Calu3 (cell line): ENCODE data around the gene CPEB4. TPM values are rescaled to one million over a fixed set of nuclear protein-coding genes. Genes with fewer than 3 reads are reported as not detected.

Experiments used
- BruUV-seq: library from RNA; stranded (reverse); fragments of 400-500 nt; replicated peaks from 2 replicates; lab custom pipeline; 2021; lab: Mats Ljungman, UMichigan
- CTCF ChIA-PET: fragments of 300-600 bp; sonication (Branson Sonifier 250); formaldehyde crosslinking; loops from one replicate; lab custom pipeline; 2022; ENCODE audit warnings: antibody characterized with exemption; lab: Charles Lee
- DNase-seq: peaks from one replicate; pipeline ENCODE4 v3.0.0; 2022
- H3K27ac Mint-ChIP-seq: one replicate; pipeline ENCODE4 v1.8.0; 2022; ENCODE audit warnings: mixed read lengths; ENCODE audit not compliant: unreplicated experiment
- H3K27me3 Mint-ChIP-seq: one replicate; pipeline ENCODE4 v1.8.0; 2022; ENCODE audit warnings: mixed read lengths; ENCODE audit not compliant: unreplicated experiment
- H3K36me3 Mint-ChIP-seq: one replicate; pipeline ENCODE4 v1.8.0; 2022; ENCODE audit warnings: mild to moderate bottlenecking, moderate library complexity, mixed read lengths; ENCODE audit not compliant: insufficient read depth, unreplicated experiment
- H3K4me1 Mint-ChIP-seq: one replicate; pipeline ENCODE4 v1.8.0; 2022; ENCODE audit warnings: mild to moderate bottlenecking, low read depth, mixed read lengths; ENCODE audit not compliant: unreplicated experiment
- H3K4me3 Mint-ChIP-seq: one replicate; pipeline ENCODE4 v1.8.0; 2022; ENCODE audit warnings: mild to moderate bottlenecking, low read depth, moderate library complexity, mixed read lengths; ENCODE audit not compliant: unreplicated experiment
- H3K9me3 Mint-ChIP-seq: one replicate; pipeline ENCODE4 v1.8.0; 2022; ENCODE audit warnings: low read depth, mixed read lengths; ENCODE audit not compliant: unreplicated experiment
- intact Hi-C: fragments of 100-400 bp; cut with micrococcal nuclease; formaldehyde crosslinking; loops from one replicate; pipeline ENCODE4 v1.10.0; 2022; ENCODE audit not compliant: unreplicated experiment
- total RNA-seq: library from RNA; stranded (reverse); gene quantifications from 2 replicates; pipeline ENCODE4 v1.2.3, GENCODE V29; 2022
- TF ChIP-seq, protein P1 (sequence below): fragments of 200-600 bp; IDR thresholded peaks from one replicate; pipeline ENCODE4 v1.8.0; 2022; ENCODE audit warnings: antibody characterized with exemption; ENCODE audit not compliant: unreplicated experiment

The CPEB4 gene
- total RNA-seq, 1 experiment from 2014 or later = 30.8 TPM

DNA sequence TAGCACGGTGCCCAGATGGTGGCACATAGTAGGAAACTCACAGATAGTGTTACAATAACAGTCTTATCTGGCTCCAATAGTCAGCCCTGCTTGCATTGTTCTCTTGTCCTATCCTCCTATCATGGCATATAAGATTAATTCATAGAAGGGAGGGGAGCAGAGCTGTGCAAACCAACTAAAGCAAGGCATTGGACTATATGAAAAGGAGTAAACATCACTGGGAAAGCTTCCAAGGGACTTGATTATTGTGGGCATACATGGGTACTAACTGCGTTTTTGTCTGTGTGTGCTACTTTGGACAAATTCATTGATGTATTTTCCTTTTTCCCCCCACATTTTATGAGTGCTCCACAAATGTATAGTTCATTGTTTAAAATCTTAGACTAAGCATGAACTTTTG lies 57.0 kb downstream of the CPEB4 start:
- CTCF ChIA-PET = interaction anchor here (1.3 kb wide), 1 partner anchor 20 kb away, joined by 3 read pairs; no protein-coding TSS in a partner anchor
- BruUV-seq = no TSS peak

DNA sequence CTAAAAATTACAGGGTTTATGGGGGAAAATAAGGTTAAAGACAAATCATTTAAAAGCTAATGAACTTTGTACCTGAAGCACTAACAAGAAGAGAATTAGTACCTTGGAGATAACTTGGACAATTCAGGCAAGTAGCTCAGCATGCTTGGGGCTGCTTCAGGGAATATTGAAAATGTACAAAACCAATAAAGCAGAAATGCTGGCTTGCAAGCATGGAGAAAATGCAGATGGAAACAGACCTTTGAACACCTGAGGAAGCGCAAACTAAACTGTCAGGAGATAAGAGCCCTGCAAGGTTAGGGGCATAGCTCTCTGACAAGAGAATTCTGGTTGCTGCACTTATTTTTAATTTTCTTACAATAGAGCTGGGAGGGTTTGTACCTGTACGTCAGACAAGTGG lies 58.2 kb downstream of the CPEB4 start:
- H3K27ac Mint-ChIP-seq = no peak overlapping the region
- BruUV-seq = no TSS peak

More for the DNA sequence above, 57.0 kb downstream of the CPEB4 start:
- TF ChIP-seq, protein P1, sequence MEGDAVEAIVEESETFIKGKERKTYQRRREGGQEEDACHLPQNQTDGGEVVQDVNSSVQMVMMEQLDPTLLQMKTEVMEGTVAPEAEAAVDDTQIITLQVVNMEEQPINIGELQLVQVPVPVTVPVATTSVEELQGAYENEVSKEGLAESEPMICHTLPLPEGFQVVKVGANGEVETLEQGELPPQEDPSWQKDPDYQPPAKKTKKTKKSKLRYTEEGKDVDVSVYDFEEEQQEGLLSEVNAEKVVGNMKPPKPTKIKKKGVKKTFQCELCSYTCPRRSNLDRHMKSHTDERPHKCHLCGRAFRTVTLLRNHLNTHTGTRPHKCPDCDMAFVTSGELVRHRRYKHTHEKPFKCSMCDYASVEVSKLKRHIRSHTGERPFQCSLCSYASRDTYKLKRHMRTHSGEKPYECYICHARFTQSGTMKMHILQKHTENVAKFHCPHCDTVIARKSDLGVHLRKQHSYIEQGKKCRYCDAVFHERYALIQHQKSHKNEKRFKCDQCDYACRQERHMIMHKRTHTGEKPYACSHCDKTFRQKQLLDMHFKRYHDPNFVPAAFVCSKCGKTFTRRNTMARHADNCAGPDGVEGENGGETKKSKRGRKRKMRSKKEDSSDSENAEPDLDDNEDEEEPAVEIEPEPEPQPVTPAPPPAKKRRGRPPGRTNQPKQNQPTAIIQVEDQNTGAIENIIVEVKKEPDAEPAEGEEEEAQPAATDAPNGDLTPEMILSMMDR = no peak
- Mint-ChIP-seq H3K36me3 (peaks cover 3% of the 10 kb centered on the region), H3K27ac (no peak overlapping the region), H3K4me3 (no peak overlapping the region), H3K4me1 (peaks cover 28% of the 10 kb centered on the region), H3K9me3 (no peaks in the 10 kb centered on the region), H3K27me3 (no peaks in the 10 kb centered on the region)
- intact Hi-C loops = no loop called here
- no peak for DNase-seq

DNA sequence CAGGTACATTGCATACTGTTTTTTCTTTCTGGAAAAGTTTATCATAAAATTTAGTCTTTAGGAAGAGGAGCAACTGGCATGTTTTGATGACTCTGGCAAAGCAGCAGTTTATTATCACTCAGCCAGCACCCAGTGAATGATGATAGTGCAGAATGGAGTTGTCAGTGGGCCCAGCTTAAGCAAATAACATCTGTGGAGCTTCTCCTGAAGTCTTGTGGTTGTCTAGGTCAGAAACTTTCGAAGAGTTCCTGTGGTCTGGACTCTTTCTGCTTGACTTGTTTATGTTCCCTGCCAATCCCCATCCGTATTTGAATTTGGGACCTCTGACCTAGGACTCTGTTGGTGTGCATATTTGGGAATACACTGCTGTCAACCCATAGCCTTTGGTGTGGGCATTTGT lies 62.7 kb downstream of the CPEB4 start:
- intact Hi-C loops = loop anchor here (1.0 kb wide), 1 partner anchor 9 kb away; no protein-coding TSS in a partner anchor
- BruUV-seq = no TSS peak
- TF ChIP-seq, protein P1 = no peak
- CTCF ChIA-PET = no interaction called here
- H3K27me3 Mint-ChIP-seq = no peaks in the 10 kb centered on the region
- no peak for DNase-seq
- H3K4me3 Mint-ChIP-seq = no peak overlapping the region
- no peak overlapping the region for H3K27ac Mint-ChIP-seq
- peaks cover 10% of the 10 kb centered on the region for H3K36me3 Mint-ChIP-seq
- H3K4me1 Mint-ChIP-seq = peaks cover 21% of the 10 kb centered on the region
- H3K9me3 Mint-ChIP-seq = no peaks in the 10 kb centered on the region

More for the DNA sequence above, 58.2 kb downstream of the CPEB4 start:
- Mint-ChIP-seq H3K9me3 (no peaks in the 10 kb centered on the region), H3K4me3 (no peak overlapping the region), H3K36me3 (peaks cover 4% of the 10 kb centered on the region), H3K4me1 (peaks cover 28% of the 10 kb centered on the region), H3K27me3 (no peaks in the 10 kb centered on the region)
- TF ChIP-seq, protein P1 = no peak
- intact Hi-C loops = no loop called here
- DNase-seq = no peak
- CTCF ChIA-PET = no interaction called here

- H3K27ac Mint-ChIP-seq = no peak overlapping the region
- TF ChIP-seq, protein P1 = no peak
These were observed 65.5 kb downstream of the CPEB4 start for GRCh38 chr5:173953528-173954090.

More at GRCh38 chr5:173953528-173954090, 65.5 kb downstream of the CPEB4 start:
- Mint-ChIP-seq H3K4me1 (peaks cover 25% of the 10 kb centered on the region), H3K4me3 (no peak overlapping the region), H3K27me3 (no peaks in the 10 kb centered on the region), H3K36me3 (peaks cover 10% of the 10 kb centered on the region), H3K9me3 (no peaks in the 10 kb centered on the region)
- DNase-seq = no peak
- CTCF ChIA-PET = no interaction called here
- no TSS peak for BruUV-seq
- intact Hi-C loops = no loop called here
